Keratinocyte (primary cell): ENCODE data around the gene TMEM50B.

ENCODE experiments used
- EZH2 ChIP-seq: IDR thresholded peaks from one replicate; pipeline ENCODE4 v1.6.1; 2012; ENCODE audit warnings: inconsistent platforms, mild to moderate bottlenecking, low read length, moderate library complexity
- TF ChIP-seq, protein P1 (sequence below), 3 experiments: IDR thresholded peaks in 1 of 3; conservative IDR thresholded peaks in 1 of 3; optimal IDR thresholded peaks in 1 of 3; 2 replicates in 2 of 3; 3 replicates in 1 of 3; pipeline versions ENCODE3 to v1.5.1; 2011; ENCODE audit warnings: low read length in 3 of 3, mild to moderate bottlenecking in 3 of 3, moderate library complexity in 2 of 3, control low read depth in 1 of 3, inconsistent platforms in 1 of 3; ENCODE audit not compliant: insufficient read depth in 2 of 3; ENCODE audit errors: extremely low read depth in 1 of 3

DNA sequence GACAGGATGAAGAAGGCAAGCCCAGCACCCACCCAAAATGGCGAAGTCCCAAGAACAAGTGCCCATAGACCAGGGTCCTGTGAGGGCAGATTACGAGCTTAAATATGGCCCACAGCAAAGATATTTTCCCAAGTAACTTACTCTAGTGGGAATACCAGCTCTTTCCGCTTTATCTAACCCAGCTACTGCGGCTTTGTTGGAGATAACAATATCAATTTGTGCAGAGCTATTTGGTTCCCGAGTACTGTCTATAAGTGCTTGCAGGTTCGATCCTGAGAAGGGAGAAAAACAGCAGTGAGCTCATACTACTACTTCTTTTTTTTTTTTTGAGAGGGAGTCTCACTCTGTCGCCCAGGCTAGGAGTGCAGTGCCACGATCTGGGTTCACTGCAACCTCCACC is 26.1 kb upstream of the TMEM50B start:
- TF ChIP-seq, protein P1, sequence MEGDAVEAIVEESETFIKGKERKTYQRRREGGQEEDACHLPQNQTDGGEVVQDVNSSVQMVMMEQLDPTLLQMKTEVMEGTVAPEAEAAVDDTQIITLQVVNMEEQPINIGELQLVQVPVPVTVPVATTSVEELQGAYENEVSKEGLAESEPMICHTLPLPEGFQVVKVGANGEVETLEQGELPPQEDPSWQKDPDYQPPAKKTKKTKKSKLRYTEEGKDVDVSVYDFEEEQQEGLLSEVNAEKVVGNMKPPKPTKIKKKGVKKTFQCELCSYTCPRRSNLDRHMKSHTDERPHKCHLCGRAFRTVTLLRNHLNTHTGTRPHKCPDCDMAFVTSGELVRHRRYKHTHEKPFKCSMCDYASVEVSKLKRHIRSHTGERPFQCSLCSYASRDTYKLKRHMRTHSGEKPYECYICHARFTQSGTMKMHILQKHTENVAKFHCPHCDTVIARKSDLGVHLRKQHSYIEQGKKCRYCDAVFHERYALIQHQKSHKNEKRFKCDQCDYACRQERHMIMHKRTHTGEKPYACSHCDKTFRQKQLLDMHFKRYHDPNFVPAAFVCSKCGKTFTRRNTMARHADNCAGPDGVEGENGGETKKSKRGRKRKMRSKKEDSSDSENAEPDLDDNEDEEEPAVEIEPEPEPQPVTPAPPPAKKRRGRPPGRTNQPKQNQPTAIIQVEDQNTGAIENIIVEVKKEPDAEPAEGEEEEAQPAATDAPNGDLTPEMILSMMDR (optimal IDR thresholded peaks at IDR 0.05 in 1 of 3, IDR thresholded peaks at IDR 0.05 in 1 of 3, conservative IDR thresholded peaks at IDR 0.05 in 1 of 3; ENCODE audit: extremely low read depth in 1 of 3, insufficient read depth in 2 of 3, low read length in 3 of 3), result no peak
- no peak for TF ChIP-seq EZH2
